Measurements from ENCODE around the gene MERTK. TPM values are rescaled to one million over a fixed set of nuclear protein-coding genes. Genes with fewer than 3 reads are reported as not detected.

MERTK gene
- total and polyA plus RNA-seq, 2 of the 13 experiments (the other 11 are each of a cell fraction or from before 2014, with no cell fraction given), result 37.3 to 44.7 TPM

DNA sequence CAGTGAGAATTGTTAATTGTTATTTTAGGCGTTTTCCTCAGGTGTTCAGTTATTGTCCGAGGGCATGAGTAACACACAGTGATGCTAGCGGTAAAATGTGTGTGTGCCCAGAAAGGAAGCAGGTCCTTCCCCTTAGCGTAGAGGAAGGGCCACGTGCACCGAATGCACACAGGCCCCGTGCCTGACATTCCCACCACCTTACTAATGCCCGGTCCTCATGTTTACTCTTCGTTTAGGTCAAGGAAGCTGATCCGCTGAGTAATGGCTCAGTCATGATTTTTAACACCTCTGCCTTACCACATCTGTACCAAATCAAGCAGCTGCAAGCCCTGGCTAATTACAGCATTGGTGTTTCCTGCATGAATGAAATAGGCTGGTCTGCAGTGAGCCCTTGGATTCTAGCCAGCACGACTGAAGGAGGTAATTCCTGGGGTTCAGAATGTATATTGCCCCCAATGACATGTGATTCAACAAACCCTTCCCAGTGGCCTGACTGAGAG lies 76.7 kb downstream of the MERTK start (continued):
- TF ChIP-seq DNMT3B (CRISPR knock-in tag; conservative IDR thresholded peaks at IDR 0.05) (0 out of 2 replicates have a peak, but pooled peaks have one; percentile 81), ZNF10 (CRISPR knock-in tag; IDR thresholded peaks at IDR 0.05; ENCODE audit: borderline replicate concordance, low read depth) (no peak), ZNF720 (CRISPR knock-in tag; IDR thresholded peaks at IDR 0.05) (no peak), LCORL (IDR thresholded peaks at IDR 0.05) (no peak), LCORL (CRISPR knock-in tag; IDR thresholded peaks at IDR 0.05) (no peak), ZMAT3 (CRISPR knock-in tag; conservative IDR thresholded peaks at IDR 0.05) (no peak; the same call in 1 of the 2 replicates), PITX1 (CRISPR knock-in tag; IDR thresholded peaks at IDR 0.05) (no peak), ZNF724P (CRISPR knock-in tag; IDR thresholded peaks at IDR 0.05; ENCODE audit: borderline replicate concordance) (no peak), TARDBP (CRISPR knock-in tag; IDR thresholded peaks at IDR 0.05) (0 out of 2 replicates have a peak, but pooled peaks have one; percentile 35), ZNF354B (CRISPR knock-in tag; IDR thresholded peaks at IDR 0.05) (no peak), SSRP1 (CRISPR knock-in tag; IDR thresholded peaks at IDR 0.05) (no peak), ARHGAP35 (CRISPR knock-in tag; IDR thresholded peaks at IDR 0.05; ENCODE audit: borderline replicate concordance) (no peak), ZNF207 (IDR thresholded peaks at IDR 0.05; ENCODE audit: borderline replicate concordance) (no peak), TAF1 (CRISPR knock-in tag; IDR thresholded peaks at IDR 0.05) (no peak), GABPA (IDR thresholded peaks at IDR 0.05; ENCODE audit: low read depth, low read length) (no peak), GABPA (CRISPR knock-in tag; IDR thresholded peaks at IDR 0.05; ENCODE audit: low read depth) (no peak), ZNF7 (CRISPR knock-in tag; IDR thresholded peaks at IDR 0.05) (no peak), XBP1 (CRISPR knock-in tag; IDR thresholded peaks at IDR 0.05) (no peak), SRSF4 (IDR thresholded peaks at IDR 0.05; ENCODE audit: low read depth, low read length, poor library complexity, severe bottlenecking) (no peak), ZNF431 (CRISPR knock-in tag; IDR thresholded peaks at IDR 0.05; ENCODE audit: borderline replicate concordance, low read depth) (no peak)
- TF ChIP-seq, protein P1, sequence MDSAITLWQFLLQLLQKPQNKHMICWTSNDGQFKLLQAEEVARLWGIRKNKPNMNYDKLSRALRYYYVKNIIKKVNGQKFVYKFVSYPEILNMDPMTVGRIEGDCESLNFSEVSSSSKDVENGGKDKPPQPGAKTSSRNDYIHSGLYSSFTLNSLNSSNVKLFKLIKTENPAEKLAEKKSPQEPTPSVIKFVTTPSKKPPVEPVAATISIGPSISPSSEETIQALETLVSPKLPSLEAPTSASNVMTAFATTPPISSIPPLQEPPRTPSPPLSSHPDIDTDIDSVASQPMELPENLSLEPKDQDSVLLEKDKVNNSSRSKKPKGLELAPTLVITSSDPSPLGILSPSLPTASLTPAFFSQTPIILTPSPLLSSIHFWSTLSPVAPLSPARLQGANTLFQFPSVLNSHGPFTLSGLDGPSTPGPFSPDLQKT (CRISPR knock-in tag; IDR thresholded peaks at IDR 0.05; ENCODE audit: borderline replicate concordance), result no peak
- TF ChIP-seq, protein P2, sequence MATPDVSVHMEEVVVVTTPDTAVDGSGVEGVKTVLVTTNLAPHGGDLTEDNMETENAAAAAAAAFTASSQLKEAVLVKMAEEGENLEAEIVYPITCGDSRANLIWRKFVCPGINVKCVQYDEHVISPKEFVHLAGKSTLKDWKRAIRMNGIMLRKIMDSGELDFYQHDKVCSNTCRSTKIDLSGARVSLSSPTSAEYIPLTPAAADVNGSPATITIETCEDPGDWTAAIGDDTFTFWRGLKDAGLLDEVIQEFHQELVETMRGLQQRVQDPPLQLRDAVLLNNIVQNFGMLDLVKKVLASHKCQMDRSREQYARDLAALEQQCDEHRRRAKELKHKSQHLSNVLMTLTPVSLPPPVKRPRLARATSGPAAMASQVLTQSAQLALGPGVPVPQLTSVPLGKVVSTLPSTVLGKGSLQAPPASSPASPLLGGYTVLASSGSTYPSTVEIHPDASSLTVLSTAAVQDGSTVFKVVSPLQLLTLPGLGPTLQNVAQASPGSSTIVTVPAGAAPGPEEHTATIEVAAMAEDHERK (CRISPR knock-in tag; IDR thresholded peaks at IDR 0.05; ENCODE audit: low read depth), result no peak
- TF ChIP-seq, protein P3, sequence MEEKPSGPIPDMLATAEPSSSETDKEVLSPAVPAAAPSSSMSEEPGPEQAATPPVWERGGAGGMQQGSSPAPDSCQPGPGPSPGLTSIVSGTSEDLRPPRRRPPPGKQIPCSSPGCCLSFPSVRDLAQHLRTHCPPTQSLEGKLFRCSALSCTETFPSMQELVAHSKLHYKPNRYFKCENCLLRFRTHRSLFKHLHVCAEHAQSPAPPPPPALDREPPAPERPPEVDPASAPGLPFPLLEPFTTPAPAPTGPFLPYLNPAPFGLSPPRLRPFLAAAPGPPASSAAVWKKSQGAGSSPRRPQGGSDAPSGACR (CRISPR knock-in tag; IDR thresholded peaks at IDR 0.05), result no peak
- TF ChIP-seq, protein P4, sequence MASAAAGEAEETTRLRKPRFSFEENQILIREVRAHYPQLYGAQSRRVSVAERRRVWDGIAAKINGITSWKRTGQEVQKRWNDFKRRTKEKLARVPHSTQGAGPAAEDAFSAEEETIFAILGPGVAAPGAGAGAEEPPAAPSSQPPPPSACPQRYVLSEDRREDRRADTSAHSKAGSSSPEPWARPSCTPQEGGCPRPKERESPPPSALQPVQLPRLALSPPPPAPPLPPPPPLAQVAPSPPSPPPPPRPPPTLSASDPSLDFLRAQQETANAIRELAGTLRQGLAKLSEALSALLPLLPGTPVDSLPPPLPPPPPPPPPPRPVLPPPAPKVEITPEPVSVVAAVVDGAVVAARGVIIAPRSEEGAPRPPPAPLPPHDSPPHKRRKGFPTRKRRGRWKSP (CRISPR knock-in tag; IDR thresholded peaks at IDR 0.05), result no peak; the same call in 1 of the 2 replicates
- TF ChIP-seq, protein P5, sequence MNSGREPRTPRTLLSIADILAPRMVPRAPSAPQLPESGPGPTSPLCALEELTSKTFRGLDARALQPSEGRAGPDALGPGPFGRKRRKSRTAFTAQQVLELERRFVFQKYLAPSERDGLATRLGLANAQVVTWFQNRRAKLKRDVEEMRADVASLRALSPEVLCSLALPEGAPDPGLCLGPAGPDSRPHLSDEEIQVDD (CRISPR knock-in tag; IDR thresholded peaks at IDR 0.05; ENCODE audit: borderline replicate concordance), result peak; percentile 38; the same call in 1 of the 2 replicates
- TF ChIP-seq, protein P6, sequence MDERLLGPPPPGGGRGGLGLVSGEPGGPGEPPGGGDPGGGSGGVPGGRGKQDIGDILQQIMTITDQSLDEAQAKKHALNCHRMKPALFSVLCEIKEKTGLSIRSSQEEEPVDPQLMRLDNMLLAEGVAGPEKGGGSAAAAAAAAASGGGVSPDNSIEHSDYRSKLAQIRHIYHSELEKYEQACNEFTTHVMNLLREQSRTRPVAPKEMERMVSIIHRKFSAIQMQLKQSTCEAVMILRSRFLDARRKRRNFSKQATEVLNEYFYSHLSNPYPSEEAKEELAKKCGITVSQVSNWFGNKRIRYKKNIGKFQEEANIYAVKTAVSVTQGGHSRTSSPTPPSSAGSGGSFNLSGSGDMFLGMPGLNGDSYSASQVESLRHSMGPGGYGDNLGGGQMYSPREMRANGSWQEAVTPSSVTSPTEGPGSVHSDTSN (CRISPR knock-in tag; IDR thresholded peaks at IDR 0.05), result no peak
